GM12878 (cell line): ENCODE measurements around the gene CEP126. TPM values are rescaled to one million over a fixed set of nuclear protein-coding genes. Genes with fewer than 3 reads are reported as not detected.

Source experiments
- ATAC-seq: fragments of 200-7000 bp; cut with Tn5 transposase; 3 replicates; pipeline ENCODE4 v1.9.1; 2020; ENCODE audit warnings: mild to moderate bottlenecking, moderate library complexity
- BruUV-seq: library from RNA; stranded (reverse); fragments of 400-500 nt; replicated peaks from 2 replicates; lab custom pipeline; 2021; lab: Mats Ljungman, UMichigan
- CTCF ChIA-PET: fragments of 300-600 bp; sonication (Branson Sonifier 250); formaldehyde crosslinking; extraction: SDS; loops from one replicate; lab custom pipeline; 2021; ENCODE audit warnings: inconsistent platforms; lab: Yijun Ruan, JAX
- POLR2A ChIA-PET: fragments of 350-600 bp; formaldehyde crosslinking; extraction: SDS; loops from one replicate; lab custom pipeline; 2021; ENCODE audit warnings: inconsistent platforms; lab: Charles Lee
- RAD21 ChIA-PET: fragments of 300-600 bp; sonication (Branson Sonifier 250); formaldehyde crosslinking; loops from one replicate; lab custom pipeline; 2023; ENCODE audit warnings: antibody characterized with exemption; ENCODE audit not compliant: unreplicated experiment; lab: Charles Lee
- SMC1A ChIA-PET: fragments of 300-600 bp; sonication (Branson Sonifier 250); formaldehyde crosslinking; loops from one replicate; lab custom pipeline; 2023; ENCODE audit not compliant: unreplicated experiment, uncharacterized antibody; lab: Charles Lee
- DNase-seq: peaks from one replicate; pipeline ENCODE4 v3.0.0-alpha.2; 2011; ENCODE audit warnings: low read depth, low spot score
- FAIRE-seq: peaks from 3 replicates; lab custom pipeline; 2011; peaks lifted over from hg19 to GRCh38; lab: Jason Lieb, UNC
- H2AFZ ChIP-seq: 2 replicates; pipeline ENCODE4 v1.6.0; 2011; ENCODE audit warnings: low read depth, low read length, control low read depth; ENCODE audit not compliant: control insufficient read depth
- H3K27ac ChIP-seq: 2 replicates; pipeline ENCODE4 v1.5.1; 2011; ENCODE audit warnings: control low read depth; ENCODE audit not compliant: control insufficient read depth, insufficient read depth
- H3K27me3 ChIP-seq, 2 experiments: replicated peaks in 1 of 2; 2 replicates each; pipeline versions ENCODE4 v1.6.0 to v1.6.1; 2011; ENCODE audit warnings: low read length in 1 of 2; ENCODE audit not compliant: control insufficient read depth in 2 of 2, insufficient read depth in 2 of 2
- H3K36me3 ChIP-seq, 2 experiments: 2 replicates each; pipeline ENCODE4 v1.5.1; 2011; ENCODE audit warnings: low read length in 1 of 2; ENCODE audit not compliant: control insufficient read depth in 2 of 2, insufficient read depth in 2 of 2
- H3K4me1 ChIP-seq: 2 replicates; pipeline ENCODE4 v1.6.1; 2011; ENCODE audit warnings: mild to moderate bottlenecking, low read length, moderate library complexity, mixed read lengths; ENCODE audit not compliant: control insufficient read depth, insufficient read depth
- H3K4me2 ChIP-seq: 2 replicates; pipeline ENCODE4 v1.6.0; 2011; ENCODE audit warnings: control low read depth; ENCODE audit not compliant: control insufficient read depth, insufficient read depth
- H3K4me3 ChIP-seq: fragments of 200-600 bp; sonication (generic); 2 replicates; pipeline ENCODE4 v1.5.1; 2016
- H3K79me2 ChIP-seq: 2 replicates; pipeline ENCODE4 v1.6.0; 2011; ENCODE audit warnings: low read length; ENCODE audit not compliant: control insufficient read depth, insufficient read depth
- H3K9ac ChIP-seq: 2 replicates; pipeline ENCODE4 v1.8.0; 2011; ENCODE audit warnings: low read length, control low read depth, mixed read lengths; ENCODE audit not compliant: control insufficient read depth, insufficient read depth
- H3K9me3 ChIP-seq: replicated peaks from 3 replicates; pipeline ENCODE4 v1.5.1; 2011; ENCODE audit warnings: mild to moderate bottlenecking, low read length; ENCODE audit not compliant: control insufficient read depth, insufficient read depth
- H4K20me1 ChIP-seq: 2 replicates; pipeline ENCODE4 v1.6.0; 2011; ENCODE audit not compliant: control insufficient read depth, insufficient read depth
- BACH1 ChIP-seq: fragments of 450-650 bp; IDR thresholded peaks from 2 replicates; pipeline ENCODE4 v1.6.1; 2017; ENCODE audit warnings: mild to moderate bottlenecking, borderline replicate concordance
- BMI1 ChIP-seq: fragments of 450-650 bp; IDR thresholded peaks from 2 replicates; pipeline ENCODE4 v1.6.1; 2016; ENCODE audit warnings: mild to moderate bottlenecking, moderate library complexity, borderline replicate concordance
- HDAC2 ChIP-seq: fragments of 200-600 bp; sonication (generic); IDR thresholded peaks from 2 replicates; pipeline ENCODE4 v1.6.1; 2017
- LARP7 ChIP-seq: fragments of 450-650 bp; IDR thresholded peaks from 2 replicates; pipeline ENCODE4 v1.6.1; 2017; ENCODE audit warnings: mild to moderate bottlenecking
- PML ChIP-seq: IDR thresholded peaks from 2 replicates; pipeline ENCODE4 v1.6.1; 2012; ENCODE audit warnings: low read length, inconsistent platforms
- POU2F2 ChIP-seq: IDR thresholded peaks from 3 replicates; pipeline ENCODE4 v1.6.1; 2011; ENCODE audit warnings: low read depth, mild to moderate bottlenecking, low read length, borderline replicate concordance
- SREBF1 ChIP-seq: IDR thresholded peaks from 2 replicates; pipeline ENCODE4 v1.6.1; 2012; ENCODE audit warnings: mild to moderate bottlenecking, low read length
- TCF12 ChIP-seq: IDR thresholded peaks from 2 replicates; pipeline ENCODE4 v1.6.1; 2011; ENCODE audit warnings: low read depth, mild to moderate bottlenecking, low read length
- ZNF274 ChIP-seq: IDR thresholded peaks from one replicate; pipeline ENCODE4 v1.8.0; 2011; ENCODE audit not compliant: insufficient read length, insufficient read depth
- WGBS: methylation state at CpG from one replicate; pipeline ENCODE4 v1.1.6; 2016; ENCODE audit warnings: low lambda C conversion rate; ENCODE audit not compliant: insufficient replicate concordance, insufficient coverage; ENCODE audit errors: missing lambda C conversion rate; 5-methylcytosine and 5-hydroxymethylcytosine counted together
- in situ Hi-C: fragments of 300-500 bp; cut with MboI; formaldehyde crosslinking; loops from 9 replicates; pipeline ENCODE4 v1.14.3; 2018; ENCODE audit warnings: mixed read lengths
- intact Hi-C: fragments of 100-400 bp; cut with micrococcal nuclease; formaldehyde crosslinking; loops from one replicate; pipeline ENCODE4 v1.14.2; 2022; ENCODE audit not compliant: unreplicated experiment
- polyA plus RNA-seq, 11 experiments: library from polyadenylated mRNA; depleted of rRNA in 4 of 11; unstranded in 6 of 11; stranded (reverse) in 5 of 11; fragments of >200 nt; fragmentation: Nextera tagmentation in 4 of 11; fragmentation: Illumina TruSeq in 1 of 11; extraction: Ambion mirVana in 4 of 11; extraction: Trizol in 1 of 11; gene quantifications; 1 replicate in 1 of 11; 2 replicates in 10 of 11; pipeline versions ENCODE4 v1.2.1 to v1.2.3, GENCODE V29; 2011 to 2016; ENCODE audit warnings: inconsistent platforms in 2 of 11, missing spikeins in 2 of 11, low read depth in 1 of 11
- total RNA-seq, 4 experiments: library from RNA; depleted of rRNA in 3 of 4; stranded (reverse); fragments of >200 nt in 3 of 4; fragmentation: Illumina TruSeq in 1 of 4; extraction: Trizol in 1 of 4; gene quantifications; 2 replicates each; pipeline versions ENCODE4 v1.2.1 to v1.2.3, GENCODE V29; 2013 to 2021
- TF ChIP-seq, protein P1 (sequence below): IDR thresholded peaks from 2 replicates; pipeline ENCODE4 v1.6.1; 2011; ENCODE audit warnings: mild to moderate bottlenecking, low read depth, low read length, moderate library complexity; ENCODE audit not compliant: insufficient replicate concordance
- TF ChIP-seq, protein P2 (sequence below): fragments of 450-650 bp; IDR thresholded peaks from 2 replicates; pipeline ENCODE4 v1.6.1; 2016; ENCODE audit warnings: mild to moderate bottlenecking
- TF ChIP-seq, protein P3 (sequence below), 3 experiments: IDR thresholded peaks in 2 of 3; conservative IDR thresholded peaks in 1 of 3; 2 replicates each; pipeline ENCODE4 v1.5.1; 2011; ENCODE audit warnings: low read depth in 3 of 3, low read length in 3 of 3, mild to moderate bottlenecking in 3 of 3, control low read depth in 2 of 3, moderate library complexity in 2 of 3, inconsistent platforms in 1 of 3, mixed read lengths in 1 of 3; ENCODE audit not compliant: control insufficient read depth in 2 of 3, insufficient read depth in 1 of 3; ENCODE audit errors: extremely low read depth in 1 of 3
- TF ChIP-seq, protein P4 (sequence below): IDR thresholded peaks from 2 replicates; pipeline ENCODE4 v1.6.1; 2012; ENCODE audit warnings: low read depth, low read length, improper control_type of control experiment
- TF ChIP-seq, protein P5 (sequence below): fragments of 450-650 bp; IDR thresholded peaks from 2 replicates; pipeline ENCODE4 v1.6.1; 2017; ENCODE audit warnings: borderline replicate concordance

The CEP126 gene
- total and polyA plus RNA-seq, 10 of the 15 experiments (the other 5 are each of a cell fraction or from before 2014, with no cell fraction given) = 0.01 TPM; not detected in 8

DNA sequence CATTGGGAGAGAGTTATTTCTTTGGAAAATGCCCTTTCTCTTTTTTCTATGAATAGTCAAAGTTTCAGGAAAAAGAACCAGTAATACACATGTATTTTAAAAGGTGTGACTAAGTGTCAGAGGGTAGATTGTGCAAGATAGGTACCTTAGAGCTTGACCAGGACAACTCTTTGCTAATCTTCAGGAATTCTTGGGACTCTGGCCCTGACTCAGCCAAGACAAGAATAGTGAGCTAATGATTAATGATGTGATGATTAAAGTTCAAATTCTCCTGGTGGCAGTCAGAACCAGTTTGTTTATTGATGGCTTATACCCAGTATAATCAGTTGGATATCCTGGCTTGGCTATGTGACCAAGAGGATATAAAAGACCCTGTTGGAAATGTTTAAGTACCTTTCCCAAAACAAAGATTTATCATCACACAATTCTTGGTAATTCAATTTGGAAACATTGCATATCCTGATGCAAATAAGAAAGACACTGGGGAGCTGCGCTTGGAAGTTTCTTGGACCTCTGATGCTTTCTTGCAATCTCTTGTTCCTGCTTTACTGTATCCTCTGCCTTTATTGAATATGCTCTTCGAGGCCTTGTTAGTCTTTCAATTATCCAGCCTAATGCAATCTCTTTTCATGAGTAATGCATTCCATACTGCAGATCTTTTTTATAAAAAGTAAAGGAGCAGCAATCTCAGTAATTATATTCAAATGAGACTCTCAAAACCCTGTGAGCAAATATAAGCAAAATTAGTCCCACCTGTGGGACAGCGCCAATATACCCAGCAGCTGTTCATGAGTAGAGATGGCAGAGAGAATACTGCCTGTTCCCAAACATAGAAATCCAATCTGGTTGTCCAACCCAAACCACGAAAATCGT is 48.0 kb upstream of the CEP126 start (continued):
- TF ChIP-seq BACH1 (no peak), SREBF1 (no peak)
- TF ChIP-seq, protein P1, sequence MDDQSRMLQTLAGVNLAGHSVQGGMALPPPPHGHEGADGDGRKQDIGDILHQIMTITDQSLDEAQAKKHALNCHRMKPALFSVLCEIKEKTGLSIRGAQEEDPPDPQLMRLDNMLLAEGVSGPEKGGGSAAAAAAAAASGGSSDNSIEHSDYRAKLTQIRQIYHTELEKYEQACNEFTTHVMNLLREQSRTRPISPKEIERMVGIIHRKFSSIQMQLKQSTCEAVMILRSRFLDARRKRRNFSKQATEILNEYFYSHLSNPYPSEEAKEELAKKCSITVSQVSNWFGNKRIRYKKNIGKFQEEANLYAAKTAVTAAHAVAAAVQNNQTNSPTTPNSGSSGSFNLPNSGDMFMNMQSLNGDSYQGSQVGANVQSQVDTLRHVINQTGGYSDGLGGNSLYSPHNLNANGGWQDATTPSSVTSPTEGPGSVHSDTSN = no peak

- ChIA-PET CTCF (interaction anchor here (0.7 to 1.3 kb wide), 2 partner anchors 12 to 140 kb away, joined by 3 to 5 read pairs; no protein-coding TSS in a partner anchor), RAD21 (no interaction called here), POLR2A (no interaction called here), SMC1A (no interaction called here)
- ATAC-seq = no peak
- no peak overlapping the region for H3K9ac ChIP-seq
- H3K4me1 ChIP-seq = no peaks in the 10 kb centered on the region
- no peak for DNase-seq
- H3K27ac ChIP-seq = no peak overlapping the region
- no peaks in the 10 kb centered on the region for H3K9me3 ChIP-seq
- no TSS peak for BruUV-seq
- no peak overlapping the region for H2AFZ ChIP-seq
- no peak for FAIRE-seq
- no peak overlapping the region for H3K4me2 ChIP-seq
- no peak overlapping the region for H3K4me3 ChIP-seq
- H3K79me2 ChIP-seq = no peaks in the 10 kb centered on the region
- 0% methylated on average over 2 of the region's 2 CpGs for WGBS
- intact Hi-C loops = no loop called here
- H3K36me3 ChIP-seq = no peaks in the 10 kb centered on the region
- H3K27me3 ChIP-seq = no peaks in the 10 kb centered on the region
- in situ Hi-C loops = loop anchor here (10.0 to 25.0 kb wide), 2 partner anchors 137 to 794 kb away; no protein-coding TSS in a partner anchor
- H4K20me1 ChIP-seq = no peaks in the 10 kb centered on the region
- TF ChIP-seq HDAC2 (no peak), ZNF274 (no peak), BMI1 (no peak), PML (no peak), TCF12 (no peak), POU2F2 (no peak), LARP7 (no peak)
- TF ChIP-seq, protein P2, sequence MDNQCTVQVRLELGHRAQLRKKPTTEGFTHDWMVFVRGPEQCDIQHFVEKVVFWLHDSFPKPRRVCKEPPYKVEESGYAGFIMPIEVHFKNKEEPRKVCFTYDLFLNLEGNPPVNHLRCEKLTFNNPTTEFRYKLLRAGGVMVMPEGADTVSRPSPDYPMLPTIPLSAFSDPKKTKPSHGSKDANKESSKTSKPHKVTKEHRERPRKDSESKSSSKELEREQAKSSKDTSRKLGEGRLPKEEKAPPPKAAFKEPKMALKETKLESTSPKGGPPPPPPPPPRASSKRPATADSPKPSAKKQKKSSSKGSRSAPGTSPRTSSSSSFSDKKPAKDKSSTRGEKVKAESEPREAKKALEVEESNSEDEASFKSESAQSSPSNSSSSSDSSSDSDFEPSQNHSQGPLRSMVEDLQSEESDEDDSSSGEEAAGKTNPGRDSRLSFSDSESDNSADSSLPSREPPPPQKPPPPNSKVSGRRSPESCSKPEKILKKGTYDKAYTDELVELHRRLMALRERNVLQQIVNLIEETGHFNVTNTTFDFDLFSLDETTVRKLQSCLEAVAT = no peak
- TF ChIP-seq, protein P3, sequence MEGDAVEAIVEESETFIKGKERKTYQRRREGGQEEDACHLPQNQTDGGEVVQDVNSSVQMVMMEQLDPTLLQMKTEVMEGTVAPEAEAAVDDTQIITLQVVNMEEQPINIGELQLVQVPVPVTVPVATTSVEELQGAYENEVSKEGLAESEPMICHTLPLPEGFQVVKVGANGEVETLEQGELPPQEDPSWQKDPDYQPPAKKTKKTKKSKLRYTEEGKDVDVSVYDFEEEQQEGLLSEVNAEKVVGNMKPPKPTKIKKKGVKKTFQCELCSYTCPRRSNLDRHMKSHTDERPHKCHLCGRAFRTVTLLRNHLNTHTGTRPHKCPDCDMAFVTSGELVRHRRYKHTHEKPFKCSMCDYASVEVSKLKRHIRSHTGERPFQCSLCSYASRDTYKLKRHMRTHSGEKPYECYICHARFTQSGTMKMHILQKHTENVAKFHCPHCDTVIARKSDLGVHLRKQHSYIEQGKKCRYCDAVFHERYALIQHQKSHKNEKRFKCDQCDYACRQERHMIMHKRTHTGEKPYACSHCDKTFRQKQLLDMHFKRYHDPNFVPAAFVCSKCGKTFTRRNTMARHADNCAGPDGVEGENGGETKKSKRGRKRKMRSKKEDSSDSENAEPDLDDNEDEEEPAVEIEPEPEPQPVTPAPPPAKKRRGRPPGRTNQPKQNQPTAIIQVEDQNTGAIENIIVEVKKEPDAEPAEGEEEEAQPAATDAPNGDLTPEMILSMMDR (IDR thresholded peaks at IDR 0.05 in 2 of 3, conservative IDR thresholded peaks at IDR 0.05 in 1 of 3; ENCODE audit: control insufficient read depth in 2 of 3, extremely low read depth in 1 of 3, insufficient read depth in 1 of 3, low read depth in 3 of 3, low read length in 3 of 3) = no peak
- TF ChIP-seq, protein P4, sequence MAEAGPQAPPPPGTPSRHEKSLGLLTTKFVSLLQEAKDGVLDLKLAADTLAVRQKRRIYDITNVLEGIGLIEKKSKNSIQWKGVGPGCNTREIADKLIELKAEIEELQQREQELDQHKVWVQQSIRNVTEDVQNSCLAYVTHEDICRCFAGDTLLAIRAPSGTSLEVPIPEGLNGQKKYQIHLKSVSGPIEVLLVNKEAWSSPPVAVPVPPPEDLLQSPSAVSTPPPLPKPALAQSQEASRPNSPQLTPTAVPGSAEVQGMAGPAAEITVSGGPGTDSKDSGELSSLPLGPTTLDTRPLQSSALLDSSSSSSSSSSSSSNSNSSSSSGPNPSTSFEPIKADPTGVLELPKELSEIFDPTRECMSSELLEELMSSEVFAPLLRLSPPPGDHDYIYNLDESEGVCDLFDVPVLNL = no peak
- TF ChIP-seq, protein P5, sequence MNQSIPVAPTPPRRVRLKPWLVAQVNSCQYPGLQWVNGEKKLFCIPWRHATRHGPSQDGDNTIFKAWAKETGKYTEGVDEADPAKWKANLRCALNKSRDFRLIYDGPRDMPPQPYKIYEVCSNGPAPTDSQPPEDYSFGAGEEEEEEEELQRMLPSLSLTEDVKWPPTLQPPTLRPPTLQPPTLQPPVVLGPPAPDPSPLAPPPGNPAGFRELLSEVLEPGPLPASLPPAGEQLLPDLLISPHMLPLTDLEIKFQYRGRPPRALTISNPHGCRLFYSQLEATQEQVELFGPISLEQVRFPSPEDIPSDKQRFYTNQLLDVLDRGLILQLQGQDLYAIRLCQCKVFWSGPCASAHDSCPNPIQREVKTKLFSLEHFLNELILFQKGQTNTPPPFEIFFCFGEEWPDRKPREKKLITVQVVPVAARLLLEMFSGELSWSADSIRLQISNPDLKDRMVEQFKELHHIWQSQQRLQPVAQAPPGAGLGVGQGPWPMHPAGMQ = no peak
Measured at GRCh38 chr11:101867951-101868350, 46.9 kb upstream of the CEP126 start.
